GM12864 (cell line): ENCODE results near the gene NPHS1.

Source experiments
- DNase-seq: peaks from one replicate; pipeline ENCODE4 v3.0.0-alpha.2; 2011; ENCODE audit warnings: low read depth
- H3K4me3 ChIP-seq: 2 replicates; pipeline ENCODE4 v1.5.1; 2011; ENCODE audit warnings: mild to moderate bottlenecking, low read depth, low read length, control low read depth
- TF ChIP-seq, protein P1 (sequence below): IDR thresholded peaks from 2 replicates; pipeline ENCODE4 v1.5.1; 2011; ENCODE audit warnings: low read depth, mild to moderate bottlenecking, moderate library complexity, low read length, control low read depth, inconsistent platforms; ENCODE audit errors: missing control alignments

NPHS1 gene

DNA sequence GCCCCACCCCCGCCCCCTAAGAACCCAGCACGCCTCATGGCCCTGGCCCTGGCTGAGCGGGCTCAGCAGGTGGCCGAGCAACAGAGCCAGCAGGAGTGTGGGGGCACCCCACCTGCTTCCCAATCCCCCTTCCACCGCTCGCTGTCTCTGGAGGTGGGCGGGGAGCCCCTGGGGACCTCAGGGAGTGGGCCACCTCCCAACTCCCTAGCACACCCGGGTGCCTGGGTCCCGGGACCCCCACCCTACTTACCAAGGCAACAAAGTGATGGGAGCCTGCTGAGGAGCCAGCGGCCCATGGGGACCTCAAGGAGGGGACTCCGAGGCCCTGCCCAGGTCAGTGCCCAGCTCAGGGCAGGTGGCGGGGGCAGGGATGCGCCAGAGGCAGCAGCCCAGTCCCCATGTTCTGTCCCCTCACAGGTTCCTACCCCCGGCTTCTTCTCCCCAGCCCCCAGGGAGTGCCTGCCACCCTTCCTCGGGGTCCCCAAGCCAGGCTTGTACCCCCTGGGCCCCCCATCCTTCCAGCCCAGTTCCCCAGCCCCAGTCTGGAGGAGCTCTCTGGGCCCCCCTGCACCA lies 65.0 kb downstream of the NPHS1 start:
- H3K4me3 ChIP-seq = no peak overlapping the region
- DNase-seq = no peak
- TF ChIP-seq, protein P1, sequence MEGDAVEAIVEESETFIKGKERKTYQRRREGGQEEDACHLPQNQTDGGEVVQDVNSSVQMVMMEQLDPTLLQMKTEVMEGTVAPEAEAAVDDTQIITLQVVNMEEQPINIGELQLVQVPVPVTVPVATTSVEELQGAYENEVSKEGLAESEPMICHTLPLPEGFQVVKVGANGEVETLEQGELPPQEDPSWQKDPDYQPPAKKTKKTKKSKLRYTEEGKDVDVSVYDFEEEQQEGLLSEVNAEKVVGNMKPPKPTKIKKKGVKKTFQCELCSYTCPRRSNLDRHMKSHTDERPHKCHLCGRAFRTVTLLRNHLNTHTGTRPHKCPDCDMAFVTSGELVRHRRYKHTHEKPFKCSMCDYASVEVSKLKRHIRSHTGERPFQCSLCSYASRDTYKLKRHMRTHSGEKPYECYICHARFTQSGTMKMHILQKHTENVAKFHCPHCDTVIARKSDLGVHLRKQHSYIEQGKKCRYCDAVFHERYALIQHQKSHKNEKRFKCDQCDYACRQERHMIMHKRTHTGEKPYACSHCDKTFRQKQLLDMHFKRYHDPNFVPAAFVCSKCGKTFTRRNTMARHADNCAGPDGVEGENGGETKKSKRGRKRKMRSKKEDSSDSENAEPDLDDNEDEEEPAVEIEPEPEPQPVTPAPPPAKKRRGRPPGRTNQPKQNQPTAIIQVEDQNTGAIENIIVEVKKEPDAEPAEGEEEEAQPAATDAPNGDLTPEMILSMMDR = no peak

DNA sequence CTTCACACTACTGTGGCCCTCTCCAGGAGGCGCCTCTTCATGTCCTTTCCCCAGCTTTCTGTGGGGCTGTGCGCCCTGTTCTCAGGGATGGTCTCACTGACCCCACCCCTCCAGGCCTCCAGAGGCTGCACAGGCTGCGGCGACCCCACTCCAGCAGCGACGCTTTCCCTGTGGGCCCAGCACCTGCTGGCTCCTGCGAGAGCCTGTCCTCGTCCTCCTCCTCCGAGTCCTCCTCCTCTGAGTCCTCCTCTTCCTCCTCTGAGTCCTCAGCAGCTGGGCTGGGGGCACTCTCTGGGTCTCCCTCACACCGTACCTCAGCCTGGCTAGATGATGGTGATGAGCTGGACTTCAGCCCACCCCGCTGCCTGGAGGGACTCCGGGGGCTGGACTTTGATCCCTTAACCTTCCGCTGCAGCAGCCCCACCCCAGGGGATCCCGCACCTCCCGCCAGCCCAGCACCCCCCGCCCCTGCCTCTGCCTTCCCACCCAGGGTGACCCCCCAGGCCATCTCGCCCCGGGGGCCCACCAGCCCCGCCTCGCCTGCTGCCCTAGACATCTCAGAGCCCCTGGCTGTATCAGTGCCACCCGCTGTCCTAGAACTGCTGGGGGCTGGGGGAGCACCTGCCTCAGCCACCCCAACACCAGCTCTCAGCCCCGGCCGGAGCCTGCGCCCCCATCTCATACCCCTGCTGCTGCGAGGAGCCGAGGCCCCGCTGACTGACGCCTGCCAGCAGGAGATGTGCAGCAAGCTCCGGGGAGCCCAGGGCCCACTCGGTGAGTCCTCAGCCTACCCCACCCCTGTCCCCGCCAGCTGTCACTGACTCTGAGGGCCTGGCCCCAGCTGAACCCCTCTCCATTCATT lies 65.8 kb downstream of the NPHS1 start:
- TF ChIP-seq, protein P1 = no peak
- H3K4me3 ChIP-seq = no peak overlapping the region
- no peak for DNase-seq

DNA sequence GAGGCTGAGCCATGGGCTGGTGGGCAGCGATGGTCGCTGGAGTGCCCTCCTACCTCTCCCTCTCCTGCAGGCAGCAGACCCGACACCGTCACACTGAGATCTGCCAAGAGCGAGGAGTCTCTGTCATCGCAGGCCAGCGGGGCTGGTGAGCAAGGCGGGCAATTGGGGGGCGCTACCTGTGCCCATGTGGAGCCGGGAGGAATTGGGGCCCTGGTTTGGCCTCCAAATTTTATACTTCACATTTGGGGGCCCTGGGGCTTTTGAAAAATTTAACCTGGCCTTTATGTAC lies 67.0 kb downstream of the NPHS1 start:
- no peak for DNase-seq
- H3K4me3 ChIP-seq = no peak overlapping the region
- TF ChIP-seq, protein P1 = no peak

DNA sequence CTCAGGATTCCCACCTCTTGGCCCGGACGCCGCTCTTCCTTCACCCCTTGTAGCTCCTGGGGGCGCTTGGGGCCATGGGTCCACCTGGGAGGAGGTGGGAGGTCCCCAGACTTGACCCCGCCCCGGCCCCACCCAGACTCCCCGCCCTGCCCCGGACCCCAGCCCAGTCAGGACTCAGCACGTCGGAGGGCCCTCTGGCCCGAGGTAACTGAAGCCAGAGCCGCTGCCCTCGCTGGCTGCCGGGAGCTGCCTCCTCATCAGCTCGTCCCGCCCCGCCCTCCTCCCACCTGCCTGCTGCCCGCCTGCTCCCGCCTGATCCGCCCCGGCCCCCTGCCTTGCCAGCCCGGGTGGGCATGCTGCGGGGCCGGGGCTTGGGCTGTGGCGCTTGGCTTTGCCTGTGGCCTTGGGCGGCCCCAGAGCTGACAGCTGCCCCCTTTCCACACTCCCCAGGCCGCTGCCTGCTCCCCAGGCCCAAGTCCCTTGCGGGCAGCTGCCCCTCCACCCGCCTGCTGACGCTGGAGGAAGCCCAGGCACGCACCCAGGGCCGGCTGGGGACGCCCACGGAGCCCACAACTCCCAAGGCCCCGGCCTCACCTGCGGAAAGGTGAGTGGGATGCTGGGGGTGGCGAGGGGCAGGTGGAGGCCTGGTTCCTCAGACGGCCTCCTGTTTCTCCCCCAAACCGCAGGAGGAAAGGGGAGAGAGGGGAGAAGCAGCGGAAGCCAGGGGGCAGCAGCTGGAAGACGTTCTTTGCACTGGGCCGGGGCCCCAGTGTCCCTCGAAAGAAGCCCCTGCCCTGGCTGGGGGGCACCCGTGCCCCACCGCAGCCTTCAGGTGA lies 67.6 kb downstream of the NPHS1 start:
- no peak for DNase-seq
- TF ChIP-seq, protein P1 = no peak
- H3K4me3 ChIP-seq = no peak overlapping the region

DNA sequence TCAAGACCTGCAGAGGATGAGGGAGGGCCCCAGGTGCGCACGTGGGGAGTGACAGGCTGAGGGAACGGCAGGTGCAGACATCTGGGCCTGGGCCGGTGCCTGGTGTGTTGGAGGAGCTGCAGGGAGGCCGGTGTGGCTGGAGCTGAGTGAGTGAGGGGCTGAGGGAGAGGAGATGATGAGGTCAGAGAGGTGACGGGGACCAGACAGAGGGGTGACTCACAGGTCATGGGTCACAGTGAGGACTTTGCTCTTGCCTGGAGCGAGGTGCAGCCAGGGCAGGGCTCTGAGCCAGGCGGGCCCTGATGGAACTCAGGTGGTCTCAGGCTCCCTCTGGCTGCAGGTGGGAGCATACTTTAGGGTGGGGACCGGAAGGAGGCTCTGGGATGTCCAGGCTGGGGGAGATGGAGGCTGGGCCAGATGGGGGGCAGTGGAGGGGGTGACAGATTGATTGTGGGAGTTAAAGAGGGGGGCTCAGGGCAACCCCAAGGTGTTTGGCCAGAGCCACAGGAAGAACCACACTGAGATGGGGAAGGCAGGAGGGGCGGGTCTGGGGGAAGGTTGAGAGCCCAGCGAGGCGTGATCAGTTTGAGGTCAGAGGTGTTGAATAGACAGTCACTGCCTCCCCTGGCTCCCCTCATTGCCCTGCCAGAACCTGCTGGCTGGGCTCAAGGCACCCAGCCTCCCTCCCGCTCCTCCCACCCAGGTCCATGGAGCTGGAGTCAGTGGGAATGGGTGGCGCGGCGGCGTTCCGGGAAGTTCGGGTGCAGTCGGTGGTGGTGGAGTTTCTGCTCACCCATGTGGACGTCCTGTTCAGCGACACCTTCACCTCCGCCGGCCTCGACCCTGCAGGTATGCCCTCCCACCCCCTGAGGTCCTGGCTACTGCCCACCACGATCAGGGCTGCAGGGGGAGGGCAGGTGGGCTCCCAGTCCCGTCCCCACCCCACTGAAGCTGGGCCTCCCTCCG lies 68.6 kb downstream of the NPHS1 start:
- TF ChIP-seq, protein P1 = no peak
- no peak overlapping the region for H3K4me3 ChIP-seq
- no peak for DNase-seq

DNA sequence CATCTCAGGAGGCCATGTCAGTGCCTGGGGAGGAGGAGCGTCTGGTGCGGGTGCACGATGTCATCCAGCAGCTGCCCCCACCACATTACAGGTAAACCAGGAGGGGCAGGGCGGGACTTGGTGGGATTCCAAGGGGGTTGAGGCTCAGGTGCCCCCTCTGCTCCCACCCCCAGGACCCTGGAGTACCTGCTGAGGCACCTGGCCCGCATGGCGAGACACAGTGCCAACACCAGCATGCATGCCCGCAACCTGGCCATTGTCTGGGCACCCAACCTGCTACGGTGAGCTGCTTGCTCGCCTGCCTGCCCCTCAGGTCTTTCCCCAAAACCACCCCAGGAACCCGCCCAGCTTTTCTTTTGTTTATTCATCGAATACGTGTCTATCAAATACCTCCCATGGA lies 69.7 kb downstream of the NPHS1 start:
- TF ChIP-seq, protein P1 = no peak
- no peak for DNase-seq
- no peak overlapping the region for H3K4me3 ChIP-seq
